HG02973 (cell line): ENCODE measurements around the gene HINT1.
A peak's percentile ranks its signal among the peaks of the same experiment; 100 is the strongest.
"Not testable (repeated sequence)": the region's sequence is repeated elsewhere in the genome, so short reads cannot be mapped to it uniquely, and the experiment has no call there.

Experiments used
- ATAC-seq: cut with Tn5 transposase; IDR thresholded peaks from one replicate; pipeline ENCODE4 v1.9.1; 2021; ENCODE audit warnings: moderate library complexity; ENCODE audit not compliant: unreplicated experiment

The HINT1 gene

DNA sequence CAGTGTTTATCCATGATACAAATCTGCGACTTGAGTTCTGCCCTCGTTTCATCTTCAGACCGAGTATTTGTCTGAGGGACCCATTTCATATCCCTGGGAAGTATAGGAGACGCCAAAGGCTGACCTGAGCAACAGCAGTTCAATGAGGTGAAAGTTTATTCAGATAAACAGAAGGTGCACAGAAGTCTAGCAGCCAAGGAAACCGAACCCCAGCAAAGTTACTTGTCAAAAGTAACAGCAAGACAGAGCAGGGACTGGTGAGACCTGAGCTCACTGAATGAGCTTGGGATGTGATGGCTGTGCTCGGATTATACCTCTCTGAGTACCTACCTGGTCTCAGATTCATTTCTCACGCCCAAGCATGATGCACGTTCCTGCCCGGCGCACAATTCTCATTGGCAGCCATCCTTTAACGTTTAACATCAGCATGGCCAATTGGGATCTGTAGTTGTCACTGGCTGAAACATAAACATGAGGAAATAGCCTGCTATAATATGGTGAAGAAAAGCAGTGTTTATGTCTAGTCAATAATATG, 6.3 kb upstream of the HINT1 start:
- no peak for ATAC-seq

DNA sequence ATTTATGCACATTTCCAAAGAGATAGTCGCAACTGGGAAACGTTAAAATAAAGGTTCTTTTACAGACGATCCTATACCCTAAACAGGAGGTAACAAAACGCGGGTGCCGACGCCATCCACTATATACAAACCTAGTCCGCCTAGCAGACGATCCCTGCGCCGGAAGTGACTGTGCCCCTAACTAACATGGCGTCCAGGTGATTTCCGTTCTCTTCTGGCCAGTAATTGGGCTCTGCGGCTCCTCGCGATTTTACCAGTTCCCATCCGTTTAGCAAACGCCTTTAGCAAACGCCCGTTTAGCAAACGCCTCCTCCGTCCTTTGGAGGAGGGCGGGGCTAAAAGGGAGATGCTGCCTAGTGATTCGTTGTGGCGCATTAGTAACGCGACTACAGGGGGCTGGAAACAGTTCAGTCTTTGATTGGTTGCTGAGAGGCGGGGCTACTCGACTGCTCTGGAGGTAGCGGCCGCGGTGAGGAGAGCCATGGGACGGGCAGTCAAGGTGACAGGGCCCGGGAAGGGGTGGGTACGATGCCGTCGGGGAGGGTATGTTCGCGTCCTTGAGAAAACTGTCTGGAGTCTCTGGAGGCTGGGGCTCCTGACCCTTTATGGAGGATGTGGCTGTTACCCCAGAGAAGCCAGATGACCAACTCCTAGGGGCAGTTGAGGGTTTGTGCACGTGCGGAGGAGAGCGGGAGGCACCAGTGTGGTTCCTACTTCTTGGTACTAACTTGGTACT, 5.7 kb upstream of the HINT1 start, which contains the start of gene LYRM7:
Gene LYRM7, plus strand, starts transcription at position 405 of the 736 bp plus-strand sequence. Its CDS starts 77 bp downstream, at position 482.
- peak; percentile 96 for ATAC-seq

DNA sequence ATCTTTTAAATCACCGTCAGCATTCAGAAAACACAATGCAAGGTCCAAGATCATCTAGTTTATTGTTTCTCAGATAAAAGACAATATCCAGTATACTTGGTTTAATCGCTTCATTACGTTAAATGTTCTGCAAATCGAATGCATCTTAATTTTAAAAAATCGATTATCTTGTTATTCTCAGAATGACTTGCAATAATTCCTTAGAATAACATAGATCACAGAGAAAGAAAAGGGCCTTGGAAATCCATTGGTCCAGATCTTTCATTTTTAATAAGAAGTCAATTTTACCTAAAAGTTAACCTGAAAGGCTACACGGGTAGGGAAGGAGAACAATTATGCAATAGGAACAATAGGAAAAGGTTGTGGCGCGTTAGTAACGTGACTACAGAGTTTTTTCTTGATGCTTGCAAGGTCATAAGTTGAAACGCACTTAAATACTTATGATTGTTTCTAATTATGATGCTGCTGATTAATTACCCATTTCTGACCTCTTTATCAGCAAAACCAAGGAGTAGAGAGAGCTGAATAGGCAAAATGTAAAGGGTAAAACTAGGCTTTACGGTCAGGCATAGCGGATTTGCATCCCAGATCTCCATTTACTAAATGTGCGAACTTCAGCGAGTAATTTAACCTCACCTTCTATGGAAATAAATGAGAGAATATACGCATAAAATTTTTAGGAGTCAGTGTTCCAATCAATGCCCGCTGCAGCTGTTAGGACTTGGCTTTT, 4.9 kb upstream of the HINT1 start:
- ATAC-seq = no peak

DNA sequence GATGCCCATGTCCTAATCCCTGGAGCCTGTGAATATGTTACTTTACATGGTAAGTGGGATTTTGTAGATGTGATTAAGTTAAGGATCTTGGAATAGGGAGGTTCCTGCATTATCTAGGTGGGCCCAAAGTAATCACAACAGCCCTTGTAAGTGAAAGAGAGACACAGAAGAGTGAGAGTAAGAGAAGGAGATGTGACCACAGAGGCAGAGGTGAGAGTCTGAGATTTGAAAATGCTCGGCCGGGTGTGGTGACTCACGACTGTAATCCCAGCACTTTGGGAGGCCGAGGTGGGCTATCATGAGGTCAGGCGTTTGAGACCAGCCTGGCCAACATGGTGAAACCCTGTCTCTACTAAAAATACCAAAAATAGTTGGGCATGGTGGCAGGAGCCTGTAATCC, 2.6 kb upstream of the HINT1 start:
- no peak for ATAC-seq

DNA sequence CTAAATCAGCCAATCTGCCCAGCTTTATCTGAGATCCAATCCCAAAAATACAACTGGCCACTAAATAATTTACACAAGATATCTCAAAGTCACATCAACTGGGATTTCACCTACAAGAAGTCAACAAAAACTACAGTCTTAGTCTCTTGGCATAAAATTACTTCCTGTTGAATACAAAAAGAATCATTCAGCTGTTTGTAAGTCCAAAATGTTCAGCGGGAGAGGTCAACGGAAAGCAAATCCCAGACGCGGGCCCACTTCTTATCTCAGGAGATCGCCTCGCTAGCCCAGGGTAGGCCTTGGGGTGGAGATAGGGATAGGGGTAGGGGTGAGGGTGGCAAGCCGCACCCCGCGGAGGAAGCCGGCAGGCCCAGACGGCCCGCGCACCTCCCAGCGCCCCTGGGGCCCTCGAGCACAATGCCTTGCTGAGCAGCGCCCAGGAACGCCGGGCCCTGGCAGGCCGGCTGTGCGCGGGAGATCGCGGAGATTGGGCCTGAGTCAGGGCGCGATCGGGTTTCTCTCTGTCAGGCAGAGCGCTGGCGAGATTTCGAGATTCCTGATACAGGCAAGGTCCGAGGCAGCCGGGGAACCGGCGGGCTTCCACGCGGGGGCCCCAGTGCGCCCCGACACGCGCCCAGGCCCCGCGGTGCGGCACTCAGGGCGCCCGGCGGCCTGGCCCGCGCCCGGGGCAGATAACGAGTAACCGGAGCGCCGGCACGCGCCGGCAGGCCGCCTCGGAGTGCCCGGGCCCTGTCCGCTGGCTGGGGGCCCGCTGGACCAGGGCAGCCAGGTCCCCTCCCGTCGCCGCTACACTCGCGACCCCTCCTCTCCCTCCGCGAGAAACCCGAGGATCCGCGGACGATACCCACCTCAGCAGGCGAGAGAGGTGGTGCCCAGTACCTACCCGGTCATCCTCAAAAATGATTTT, 601 bp downstream of the HINT1 start:
- peak; percentile 62 for ATAC-seq

DNA sequence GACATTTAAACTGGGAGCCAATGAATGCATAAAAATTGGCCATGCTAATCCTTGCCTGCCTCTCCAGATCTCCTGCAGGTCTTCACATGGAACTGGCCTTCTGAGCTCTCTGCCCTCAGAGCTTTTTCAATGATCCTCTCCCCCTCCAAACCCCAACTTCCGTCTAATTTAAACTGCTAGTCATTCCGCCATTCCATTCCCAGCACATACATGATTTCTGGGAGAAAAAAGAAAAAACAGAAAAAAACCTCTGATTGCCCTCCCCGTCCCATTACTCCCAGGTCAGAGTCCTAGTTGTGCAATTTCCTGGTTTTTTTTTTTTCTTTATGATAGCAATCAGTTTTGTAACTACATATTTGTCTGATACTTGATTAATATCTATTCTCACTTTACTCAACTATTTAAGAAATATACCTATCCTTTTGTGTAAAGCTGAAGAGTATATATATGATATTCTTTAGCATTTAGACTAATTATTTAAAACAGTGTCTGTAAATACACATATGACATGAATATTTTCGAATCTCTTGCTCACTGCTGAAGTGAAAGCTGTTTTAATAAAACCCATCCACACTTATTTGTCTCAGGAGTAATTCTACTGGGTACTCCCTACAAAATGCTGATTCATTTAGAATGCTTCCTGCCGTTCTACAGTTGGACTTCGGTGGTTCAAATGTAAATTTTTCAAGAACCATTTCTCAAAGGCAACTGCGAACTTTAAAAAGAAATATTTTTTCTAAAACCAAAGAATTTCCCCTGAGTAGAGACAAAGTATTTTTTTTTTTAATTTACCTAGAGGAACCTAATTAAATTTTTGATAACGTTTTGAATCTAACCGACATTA, 1.6 kb downstream of the HINT1 start:
- no peak for ATAC-seq

DNA sequence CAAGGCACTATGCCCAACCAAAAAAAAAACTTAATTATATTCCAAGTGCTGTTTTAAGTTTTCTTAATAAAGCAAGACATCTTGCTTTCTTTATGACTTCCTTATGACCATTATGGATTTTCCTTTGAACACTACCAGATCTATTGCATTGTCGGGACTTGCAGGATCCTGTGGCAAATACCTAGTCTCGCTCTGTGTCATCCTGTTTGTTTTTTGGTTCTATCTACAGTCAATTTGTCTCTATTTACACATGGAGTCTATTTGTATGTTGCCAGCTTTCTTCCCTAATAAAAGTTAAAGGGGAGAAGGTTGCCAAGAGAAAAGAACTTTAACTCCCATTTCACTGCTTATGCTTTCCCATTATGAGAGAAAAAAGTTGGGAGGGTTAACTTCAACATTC, 4.9 kb downstream of the HINT1 start:
- ATAC-seq = no peak

DNA sequence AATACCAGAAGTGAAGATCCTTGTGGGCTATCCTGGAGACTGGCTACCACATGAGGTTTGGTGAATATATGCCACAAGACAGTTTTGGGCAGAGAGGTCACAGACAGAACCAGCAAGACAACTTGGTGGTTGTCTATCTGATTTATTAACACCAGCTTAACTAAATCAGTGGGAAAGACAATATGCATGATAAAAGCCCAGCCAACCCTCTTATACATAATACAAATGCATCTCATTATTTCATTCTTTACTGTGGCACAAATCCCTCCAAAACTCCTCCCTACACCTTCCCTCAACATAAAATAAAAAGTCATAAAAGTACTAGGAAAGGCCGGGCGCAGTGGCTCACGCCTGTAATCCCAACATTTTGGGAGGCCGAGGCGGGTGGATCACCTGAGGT, 8.1 kb downstream of the HINT1 start:
- no peak for ATAC-seq

DNA sequence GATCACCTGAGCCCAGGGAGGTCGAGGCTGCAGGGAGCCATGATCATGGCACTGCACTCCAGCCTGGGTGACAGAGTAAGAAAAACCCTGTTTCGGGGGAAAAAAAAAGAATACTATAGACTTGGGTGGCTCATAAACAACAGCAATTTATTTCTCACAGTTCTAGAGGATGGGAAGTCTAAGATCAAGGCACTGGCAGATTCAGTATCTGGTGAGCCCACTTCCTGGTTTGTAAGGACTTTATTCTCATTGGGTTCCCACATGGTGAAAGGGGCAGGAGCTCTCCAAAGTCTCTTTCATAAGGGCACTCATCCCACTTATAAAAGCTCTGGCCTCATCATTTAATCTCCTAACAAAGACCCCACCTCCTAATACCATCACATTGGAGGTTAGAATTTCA, 8.7 kb downstream of the HINT1 start:
- no peak for ATAC-seq

DNA sequence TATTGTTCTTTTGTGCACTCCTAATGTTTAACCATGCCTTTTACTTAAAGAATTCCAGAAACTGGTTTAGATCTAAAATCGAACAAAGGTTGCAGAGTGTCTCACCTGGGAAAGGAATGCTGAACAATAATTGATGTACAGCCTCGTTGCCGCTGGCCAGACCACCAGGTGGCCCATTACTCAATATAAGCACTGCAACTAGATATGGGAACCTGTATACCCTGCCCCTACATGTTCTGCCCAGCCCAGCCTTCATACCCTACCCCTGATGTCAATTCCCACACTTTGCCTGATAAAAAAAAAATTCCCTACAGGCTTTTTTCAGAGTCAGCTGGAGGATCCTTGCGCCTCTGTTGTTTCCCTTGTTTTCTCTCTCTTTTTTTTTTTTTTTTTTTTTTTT, 13.8 kb downstream of the HINT1 start:
- ATAC-seq = no peak

DNA sequence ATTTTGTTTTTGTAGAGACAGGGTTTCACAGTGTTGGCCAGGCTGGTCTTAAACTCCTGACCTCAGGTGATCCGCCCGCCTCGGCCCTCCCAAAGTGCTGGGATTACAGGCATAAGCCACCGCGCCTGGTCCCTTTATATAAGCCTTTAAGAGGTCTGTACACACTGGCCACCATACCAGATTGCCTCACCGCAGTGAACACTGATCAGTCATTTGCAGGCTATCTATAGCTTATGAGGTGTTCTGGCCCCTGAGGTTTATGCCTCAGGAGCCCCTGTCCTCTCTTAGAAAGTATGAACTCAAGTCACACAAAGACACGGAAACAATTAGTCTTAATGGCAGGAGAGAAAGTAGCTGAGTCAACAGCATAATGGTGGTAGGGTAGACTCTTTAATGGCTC, 14.6 kb downstream of the HINT1 start:
- no peak for ATAC-seq

DNA sequence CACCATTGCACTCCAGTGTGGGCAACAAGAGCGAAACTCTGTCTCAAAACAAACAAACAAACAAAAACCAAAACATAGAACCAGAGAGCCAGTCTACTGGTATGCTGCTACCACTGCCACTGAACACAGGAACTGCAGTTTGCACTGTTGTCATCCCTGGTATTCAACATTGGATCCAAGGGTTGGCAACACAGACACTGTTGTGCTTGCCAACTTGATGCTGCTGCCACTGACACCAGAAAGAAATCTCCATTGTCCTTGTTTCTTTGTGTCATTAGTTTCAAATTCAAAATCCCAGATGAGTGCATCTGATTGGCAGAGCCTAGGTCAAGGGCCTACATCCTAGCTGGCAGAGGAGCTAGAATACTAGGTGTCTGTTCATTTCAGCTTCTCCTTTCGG, 16.2 kb downstream of the HINT1 start:
- no peak for ATAC-seq

DNA sequence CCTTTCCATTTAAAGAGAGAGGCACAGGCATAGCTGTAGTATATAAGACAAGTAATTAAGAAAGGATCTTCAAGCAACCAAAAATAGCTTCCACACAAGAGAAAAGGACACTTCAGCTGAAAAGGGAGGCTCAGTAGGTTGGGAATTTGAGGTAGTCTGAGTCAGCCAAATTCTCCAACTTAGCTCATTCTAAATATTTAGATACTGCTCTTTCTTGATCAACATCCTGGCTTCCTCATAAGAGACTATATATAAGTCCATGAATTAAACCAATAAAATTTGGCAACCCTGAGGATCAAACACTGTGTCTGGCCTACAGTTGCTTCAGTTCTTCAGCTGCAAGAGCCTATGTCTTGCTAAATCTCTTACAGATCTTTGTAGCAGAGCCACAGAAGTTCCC, 17.8 kb downstream of the HINT1 start:
- no peak for ATAC-seq

DNA sequence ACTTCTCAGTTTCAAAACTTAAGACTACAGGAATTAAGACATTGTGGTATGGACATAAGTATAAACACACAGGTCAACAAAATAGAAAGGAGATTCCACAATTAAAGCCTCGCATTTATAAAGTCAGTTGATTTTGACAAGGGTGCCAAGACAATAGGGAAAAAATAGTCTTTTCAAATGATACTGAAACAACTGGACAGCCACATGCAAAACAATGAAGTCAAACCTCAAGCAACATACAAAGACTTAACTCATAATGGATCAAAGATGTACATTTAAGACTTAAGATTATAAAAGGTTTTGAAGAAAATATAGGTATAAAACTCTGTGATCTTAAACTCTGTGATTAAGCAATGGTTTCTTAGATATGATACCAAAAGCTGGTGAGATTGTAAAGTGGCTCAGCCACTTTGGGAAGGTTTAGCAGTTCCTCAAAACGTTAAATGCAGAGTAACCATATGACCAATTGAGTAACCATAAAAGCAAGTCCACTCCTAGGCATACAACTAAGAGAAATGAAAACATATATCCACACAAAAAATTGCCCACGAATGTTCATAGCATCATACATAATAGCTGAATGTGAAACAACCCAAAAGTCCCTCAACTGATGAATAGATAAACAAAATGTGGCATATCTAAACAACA, 22.0 kb downstream of the HINT1 start:
- ATAC-seq = no peak

DNA sequence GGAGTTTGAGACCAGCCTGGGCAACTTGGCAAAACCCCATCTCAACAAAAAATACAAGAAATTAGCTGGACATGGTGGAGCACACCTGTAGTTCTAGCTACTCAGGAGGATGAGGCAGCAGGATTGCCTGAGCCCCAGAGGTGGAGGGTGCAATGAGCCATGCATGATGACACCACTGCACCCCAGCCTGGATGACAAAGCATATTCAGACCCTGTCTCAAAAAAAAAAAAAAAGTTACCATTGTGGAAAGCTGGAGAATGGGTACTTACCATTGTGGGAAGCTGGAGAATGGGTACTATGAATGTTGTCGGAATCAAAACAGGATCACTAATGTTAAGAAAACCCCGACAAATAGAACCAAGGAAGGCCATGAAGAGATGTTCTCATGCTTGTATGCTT, 25.7 kb downstream of the HINT1 start:
- no peak for ATAC-seq

DNA sequence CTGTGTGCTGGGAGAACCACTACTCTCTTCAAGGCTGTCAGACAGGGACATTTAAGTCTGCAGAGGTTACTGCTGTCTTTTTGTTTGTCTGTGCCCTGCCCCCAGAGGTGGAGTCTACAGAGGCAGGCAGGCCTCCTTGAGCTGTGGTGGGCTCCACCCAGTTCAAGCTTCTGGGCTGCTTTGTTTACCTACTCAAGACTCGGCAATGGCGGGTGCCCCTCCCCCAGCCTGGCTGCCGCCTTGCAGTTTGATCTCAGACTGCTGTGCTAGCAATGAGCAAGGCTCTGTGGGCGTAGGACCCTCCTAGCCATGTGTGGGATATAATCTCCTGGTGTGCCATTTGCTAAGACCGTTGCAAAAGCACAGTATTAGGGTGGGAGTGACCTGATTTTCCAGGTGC, 26.6 kb downstream of the HINT1 start:
- ATAC-seq = not testable (repeated sequence)

DNA sequence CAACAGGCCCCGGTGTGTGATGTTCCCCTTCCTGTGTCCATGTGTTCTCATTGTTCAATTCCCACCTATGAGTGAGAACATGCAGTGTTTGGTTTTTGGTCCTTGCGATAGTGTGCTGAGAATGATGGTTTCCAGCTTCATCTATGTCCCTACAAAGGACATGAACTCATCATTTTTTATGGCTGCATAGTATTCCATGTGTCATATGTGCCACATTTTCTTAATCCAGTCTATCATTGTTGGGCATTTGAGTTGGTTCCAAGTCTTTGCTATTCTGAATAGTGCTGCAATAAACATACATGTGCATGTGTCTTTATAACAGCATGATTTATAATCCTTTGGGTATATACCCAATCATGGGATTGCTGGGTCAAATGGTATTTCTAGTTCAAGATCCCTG, 32.0 kb downstream of the HINT1 start:
- ATAC-seq = not testable (repeated sequence)

DNA sequence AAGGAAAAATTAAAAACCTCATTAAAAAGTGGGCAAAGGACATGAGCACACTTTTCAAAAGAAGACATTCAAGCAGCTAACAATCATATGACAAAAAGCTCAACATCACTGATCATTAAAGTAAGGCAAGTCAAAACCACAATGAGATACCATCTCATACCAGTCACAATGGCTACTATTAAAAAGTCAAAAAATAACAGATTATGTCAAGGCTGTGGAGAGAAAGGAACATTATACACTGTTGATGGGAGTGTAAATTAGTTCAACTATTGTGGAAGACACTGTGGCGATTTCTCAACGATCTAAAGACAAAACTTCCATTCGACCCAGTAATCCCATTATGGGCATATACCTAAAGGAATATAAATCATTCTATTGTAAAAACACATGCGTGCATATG, 35.8 kb downstream of the HINT1 start:
- no peak for ATAC-seq

DNA sequence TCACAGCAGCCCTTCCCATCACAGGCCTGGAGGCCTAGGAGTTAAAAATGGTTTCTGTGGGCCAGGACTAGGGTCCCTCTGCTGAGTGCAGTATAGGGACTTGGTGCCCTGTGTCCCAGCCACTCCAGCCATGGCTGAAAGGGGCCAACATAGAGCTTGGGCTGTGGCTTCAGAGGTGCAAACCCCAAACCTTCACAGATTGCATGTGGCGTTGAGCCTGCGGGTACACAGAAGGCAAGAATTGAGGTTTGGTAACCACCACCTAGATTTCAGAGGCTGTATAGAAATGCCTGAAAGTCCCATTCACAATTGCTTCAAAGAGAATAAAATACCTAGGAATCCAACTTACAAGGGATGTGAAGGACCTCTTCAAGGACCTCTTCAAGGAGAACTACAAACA, 37.8 kb downstream of the HINT1 start:
- ATAC-seq = not testable (repeated sequence)

DNA sequence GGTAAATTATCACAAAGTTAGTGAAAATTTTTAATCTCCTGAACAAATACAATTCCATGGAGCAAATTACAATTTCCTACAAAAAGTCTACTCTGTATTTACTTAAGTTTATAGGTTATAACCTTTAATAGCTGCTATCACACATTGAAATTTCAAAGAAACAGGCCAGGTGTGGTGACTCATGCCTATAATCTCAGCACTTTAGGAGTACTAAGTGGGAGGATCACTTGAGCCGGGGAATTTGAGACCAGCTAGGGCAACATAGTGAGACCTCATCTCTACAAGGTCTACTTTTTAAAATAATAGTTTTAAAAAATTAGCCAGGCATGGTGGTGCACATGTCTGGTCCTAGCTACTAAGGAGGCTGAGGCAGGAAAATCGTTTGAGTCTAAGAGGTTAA, 50.3 kb downstream of the HINT1 start:
- no peak for ATAC-seq
